Thoracic aorta (tissue), 2 donors: ENCODE measurements around the gene AMELY. TPM values are rescaled to one million over a fixed set of nuclear protein-coding genes. Genes with fewer than 3 reads are reported as not detected.

Source experiments
- ATAC-seq: fragments of 150-250 bp; one replicate; pipeline ENCODE4 v1.8.0; 2017; ENCODE audit warnings: low read depth; ENCODE audit not compliant: insufficient number of reproducible peaks, low FRiP score
- DNase-seq: peaks from one replicate; pipeline ENCODE4 v3.0.0-alpha.2; 2020; ENCODE audit warnings: low spot score
- H3K27ac ChIP-seq, 2 donors: fragments of 200-600 bp; sonication (generic); 1 replicate in 1 of 2; 2 replicates in 1 of 2; pipeline ENCODE4 v1.5.1; 2016; ENCODE audit warnings: mild to moderate bottlenecking in 2 of 2, moderate library complexity in 2 of 2
- H3K27me3 ChIP-seq: fragments of 200-600 bp; sonication (generic); replicated peaks from 2 replicates; pipeline ENCODE4 v1.6.0; 2016; ENCODE audit warnings: mild to moderate bottlenecking; ENCODE audit not compliant: insufficient read depth
- H3K36me3 ChIP-seq: fragments of 200-600 bp; sonication (generic); one replicate; pipeline ENCODE4 v1.5.1; 2016
- H3K4me1 ChIP-seq, 2 donors: fragments of 200-600 bp; sonication (generic); 1 replicate in 1 of 2; 2 replicates in 1 of 2; pipeline versions ENCODE4 v1.5.1 to v1.6.0; 2016; ENCODE audit warnings: low read depth in 2 of 2, mild to moderate bottlenecking in 1 of 2; ENCODE audit not compliant: control insufficient read depth in 1 of 2
- H3K4me3 ChIP-seq: fragments of 200-600 bp; sonication (generic); 2 replicates; pipeline ENCODE4 v1.5.1; 2016; ENCODE audit warnings: mild to moderate bottlenecking
- H3K9me3 ChIP-seq: fragments of 200-600 bp; sonication (generic); 2 replicates; pipeline ENCODE4 v1.5.1; 2016
- total RNA-seq, 2 donors: library from RNA; depleted of rRNA; stranded (reverse); fragments of >200 nt; gene quantifications; one replicate each; pipeline versions ENCODE4 v1.1.0 to v1.2.3, GENCODE V29; 2016
- TF ChIP-seq, protein P1 (sequence below): fragments of 200-600 bp; sonication (generic); IDR thresholded peaks from one replicate; pipeline ENCODE4 v1.5.1; 2019; ENCODE audit warnings: antibody characterized with exemption

The AMELY gene
- total RNA-seq, 2 donors from 2014 or later: not detected

DNA sequence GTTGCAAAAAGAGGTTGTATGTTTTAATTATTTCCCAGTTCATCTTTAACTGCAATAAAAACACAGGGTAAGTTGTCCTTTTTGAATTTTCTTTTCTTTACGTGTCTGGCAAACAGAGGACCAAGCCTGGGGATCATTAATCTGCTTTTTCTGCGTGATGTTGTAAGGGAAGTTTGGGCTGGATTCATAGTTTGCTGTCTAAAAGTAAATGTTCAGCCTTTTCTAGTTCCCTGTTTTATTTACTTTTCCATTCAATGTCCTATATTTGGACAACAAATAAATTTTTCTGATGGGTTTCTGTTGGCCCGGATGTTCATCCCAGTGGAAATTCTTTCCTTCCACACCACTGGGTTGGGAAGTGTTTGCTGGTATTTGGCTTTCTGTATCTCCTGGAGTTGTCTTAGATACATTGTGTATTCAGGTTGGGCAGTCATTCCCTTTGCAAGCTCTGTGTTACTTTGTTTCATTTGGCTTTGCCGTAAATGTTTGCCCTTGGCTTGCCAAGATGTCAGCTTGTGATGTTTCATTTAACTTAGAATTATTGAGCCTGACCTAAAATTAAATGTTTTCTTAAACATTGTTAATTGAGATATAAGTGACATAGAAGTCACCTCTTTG is 20.3 kb upstream of the AMELY start:
- Histone ChIP-seq H3K27me3 (no peaks in the 10 kb centered on the region), H3K27ac (no peak overlapping the region), H3K36me3 (no peaks in the 10 kb centered on the region), H3K9me3 (no peaks in the 10 kb centered on the region), H3K4me1 (no peaks in the 10 kb centered on the region), H3K4me3 (no peak overlapping the region)
- TF ChIP-seq, protein P1, sequence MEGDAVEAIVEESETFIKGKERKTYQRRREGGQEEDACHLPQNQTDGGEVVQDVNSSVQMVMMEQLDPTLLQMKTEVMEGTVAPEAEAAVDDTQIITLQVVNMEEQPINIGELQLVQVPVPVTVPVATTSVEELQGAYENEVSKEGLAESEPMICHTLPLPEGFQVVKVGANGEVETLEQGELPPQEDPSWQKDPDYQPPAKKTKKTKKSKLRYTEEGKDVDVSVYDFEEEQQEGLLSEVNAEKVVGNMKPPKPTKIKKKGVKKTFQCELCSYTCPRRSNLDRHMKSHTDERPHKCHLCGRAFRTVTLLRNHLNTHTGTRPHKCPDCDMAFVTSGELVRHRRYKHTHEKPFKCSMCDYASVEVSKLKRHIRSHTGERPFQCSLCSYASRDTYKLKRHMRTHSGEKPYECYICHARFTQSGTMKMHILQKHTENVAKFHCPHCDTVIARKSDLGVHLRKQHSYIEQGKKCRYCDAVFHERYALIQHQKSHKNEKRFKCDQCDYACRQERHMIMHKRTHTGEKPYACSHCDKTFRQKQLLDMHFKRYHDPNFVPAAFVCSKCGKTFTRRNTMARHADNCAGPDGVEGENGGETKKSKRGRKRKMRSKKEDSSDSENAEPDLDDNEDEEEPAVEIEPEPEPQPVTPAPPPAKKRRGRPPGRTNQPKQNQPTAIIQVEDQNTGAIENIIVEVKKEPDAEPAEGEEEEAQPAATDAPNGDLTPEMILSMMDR: no peak
- DNase-seq (no peak), ATAC-seq (no peak)

- no peaks in the 10 kb centered on the region for H3K36me3 ChIP-seq
- TF ChIP-seq, protein P1: no peak
- ATAC-seq: no peak
- no peak overlapping the region for H3K4me3 ChIP-seq
- H3K4me1 ChIP-seq: no peaks in the 10 kb centered on the region
- no peak for DNase-seq
- H3K27ac ChIP-seq: no peak overlapping the region
- H3K27me3 ChIP-seq: no peaks in the 10 kb centered on the region
- no peaks in the 10 kb centered on the region for H3K9me3 ChIP-seq
Measured at GRCh38 chrY:6929237-6929636, 17.7 kb upstream of the AMELY start.

DNA sequence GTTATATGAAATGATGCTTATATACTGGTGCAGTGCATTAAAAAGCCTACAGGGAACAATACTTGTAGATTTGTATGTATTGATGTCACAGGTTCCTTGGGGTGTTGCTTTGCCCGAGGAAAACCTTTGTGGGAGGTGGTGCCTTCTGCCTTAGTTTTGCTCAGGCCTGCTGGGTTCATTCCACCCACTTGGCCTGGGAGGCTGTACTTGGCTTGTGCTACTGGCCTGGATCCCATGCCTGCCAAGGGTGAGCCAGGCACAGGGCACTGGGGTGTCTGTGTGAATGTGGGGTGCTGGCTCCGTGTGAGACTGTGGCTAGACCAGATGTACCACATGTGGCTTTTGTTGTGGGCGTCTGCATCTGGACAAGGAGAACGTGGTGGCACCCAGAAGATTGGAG is 16.7 kb upstream of the AMELY start:
- no peak overlapping the region for H3K4me3 ChIP-seq
- H3K9me3 ChIP-seq: no peaks in the 10 kb centered on the region
- H3K27me3 ChIP-seq: no peaks in the 10 kb centered on the region
- H3K36me3 ChIP-seq: no peaks in the 10 kb centered on the region
- ATAC-seq: no peak
- H3K4me1 ChIP-seq: no peaks in the 10 kb centered on the region
- DNase-seq: no peak
- H3K27ac ChIP-seq: no peak overlapping the region
- TF ChIP-seq, protein P1: no peak

- ATAC-seq (no peak), DNase-seq (no peak)
- Histone ChIP-seq H3K4me1 (no peaks in the 10 kb centered on the region), H3K36me3 (no peaks in the 10 kb centered on the region), H3K27ac (no peak overlapping the region), H3K9me3 (no peaks in the 10 kb centered on the region), H3K4me3 (no peak overlapping the region), H3K27me3 (no peaks in the 10 kb centered on the region)
- TF ChIP-seq, protein P1: no peak
Measured at GRCh38 chrY:6921061-6921460, 9.5 kb upstream of the AMELY start.

DNA sequence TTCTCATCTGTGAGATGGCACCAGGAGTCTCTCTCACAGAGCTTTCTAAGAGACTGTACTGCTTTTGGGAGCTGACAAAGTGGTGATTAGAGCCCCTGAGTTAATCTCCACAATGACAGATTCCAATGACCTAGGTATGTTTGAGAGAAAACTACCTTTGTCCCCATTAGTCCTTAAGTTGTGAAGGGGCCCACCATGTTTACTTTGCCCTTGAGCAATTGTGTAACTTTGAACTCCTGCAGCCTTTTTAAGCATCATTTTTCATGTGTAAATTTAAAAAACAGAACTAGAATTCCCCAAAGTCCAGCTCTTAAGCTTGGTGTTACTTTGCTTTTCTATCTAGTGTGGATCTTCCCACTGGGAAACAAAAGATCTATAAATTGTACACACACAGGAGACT is 1.8 kb upstream of the AMELY start:
- TF ChIP-seq, protein P1: no peak
- H3K4me3 ChIP-seq: no peak overlapping the region

More for the DNA sequence above, 1.8 kb upstream of the AMELY start:
- no peak for DNase-seq
- no peaks in the 10 kb centered on the region for H3K36me3 ChIP-seq
- no peak for ATAC-seq
- H3K9me3 ChIP-seq: no peaks in the 10 kb centered on the region
- no peaks in the 10 kb centered on the region for H3K4me1 ChIP-seq
- H3K27me3 ChIP-seq: no peaks in the 10 kb centered on the region
- no peak overlapping the region for H3K27ac ChIP-seq
